HEK293 (cell line): ENCODE results near the gene PIK3C2G.

ENCODE experiments used
- CTCF ChIA-PET: fragments of 350-600 bp; formaldehyde crosslinking; extraction: SDS; loops from one replicate; lab custom pipeline; 2021; ENCODE audit warnings: antibody characterized with exemption; lab: Yijun Ruan, JAX
- POLR2A ChIA-PET: fragments of 300-600 bp; formaldehyde crosslinking; extraction: SDS; loops from one replicate; lab custom pipeline; 2020; ENCODE audit warnings: antibody characterized with exemption, inconsistent platforms; lab: Yijun Ruan, JAX
- H3K27ac ChIP-seq: fragments of 200-500 bp; sonication (Bioruptor generic); 2 replicates; pipeline ENCODE4 v1.5.1; 2014; ENCODE audit warnings: low read depth, low read length, control low read depth, inconsistent platforms; ENCODE audit errors: extremely low read depth
- H3K36me3 ChIP-seq, 2 experiments: fragments of 200-500 bp in 1 of 2; sonication (Bioruptor generic) in 1 of 2; 1 replicate in 1 of 2; 2 replicates in 1 of 2; pipeline ENCODE4 v1.5.1; 2014 to 2017; ENCODE audit warnings: inconsistent platforms in 2 of 2, low read length in 2 of 2; ENCODE audit not compliant: control insufficient read depth in 2 of 2, insufficient read depth in 1 of 2
- H3K4me1 ChIP-seq: fragments of 200-500 bp; sonication (Bioruptor generic); 2 replicates; pipeline ENCODE4 v1.5.1; 2014; ENCODE audit warnings: mild to moderate bottlenecking, low read length, inconsistent platforms; ENCODE audit not compliant: control insufficient read depth, insufficient read depth
- H3K4me3 ChIP-seq: 2 replicates; pipeline ENCODE4 v1.5.1; 2011; ENCODE audit warnings: low read depth, mild to moderate bottlenecking, control low read depth, low read length, moderate library complexity
- H3K9me3 ChIP-seq: fragments of 200-500 bp; sonication (Bioruptor generic); 2 replicates; pipeline ENCODE4 v1.5.1; 2014; ENCODE audit warnings: low read depth, low read length, inconsistent platforms; ENCODE audit not compliant: control insufficient read depth, insufficient read depth
- HOXC10 ChIP-seq: sonication (generic); formaldehyde crosslinking; IDR thresholded peaks from 2 replicates; pipeline ENCODE4 v1.8.1; 2023; ENCODE audit warnings: mild to moderate bottlenecking, missing genetic modification reagents
- KLF8 ChIP-seq: fragments of 450-650 bp; formaldehyde crosslinking; IDR thresholded peaks from 2 replicates; pipeline ENCODE4 v1.5.1; 2016; ENCODE audit warnings: missing biosample characterization, missing genetic modification characterization
- OSR2 ChIP-seq: fragments of 450-650 bp; formaldehyde crosslinking; IDR thresholded peaks from 2 replicates; pipeline ENCODE4 v1.5.1; 2016; ENCODE audit warnings: missing biosample characterization, missing genetic modification characterization
- SCRT2 ChIP-seq: fragments of 450-650 bp; formaldehyde crosslinking; IDR thresholded peaks from 2 replicates; pipeline ENCODE4 v1.5.1; 2016; ENCODE audit warnings: missing biosample characterization, missing genetic modification characterization
- SETDB1 ChIP-seq: IDR thresholded peaks from one replicate; pipeline ENCODE4 v1.6.1; 2017; ENCODE audit warnings: mild to moderate bottlenecking, low read length, moderate library complexity, mixed read lengths; ENCODE audit not compliant: insufficient read length
- SP7 ChIP-seq: fragments of 450-650 bp; formaldehyde crosslinking; IDR thresholded peaks from 2 replicates; pipeline ENCODE4 v1.5.1; 2016; ENCODE audit warnings: missing biosample characterization, missing genetic modification characterization
- YY1 ChIP-seq: fragments of 450-650 bp; formaldehyde crosslinking; IDR thresholded peaks from 2 replicates; pipeline ENCODE4 v1.5.1; 2018; ENCODE audit warnings: missing biosample characterization, missing genetic modification characterization
- ZFP69B ChIP-seq: fragments of 450-650 bp; formaldehyde crosslinking; IDR thresholded peaks from 2 replicates; pipeline ENCODE4 v1.5.1; 2016; ENCODE audit warnings: missing biosample characterization, missing genetic modification characterization
- ZNF114 ChIP-seq: fragments of 450-650 bp; formaldehyde crosslinking; IDR thresholded peaks from 2 replicates; pipeline ENCODE4 v1.5.0; 2017; ENCODE audit warnings: missing biosample characterization, missing genetic modification characterization
- ZNF174 ChIP-seq: fragments of 450-650 bp; formaldehyde crosslinking; IDR thresholded peaks from 2 replicates; pipeline ENCODE4 v1.5.0; 2017; ENCODE audit warnings: missing biosample characterization, mild to moderate bottlenecking, missing genetic modification characterization
- ZNF2 ChIP-seq: fragments of 450-650 bp; formaldehyde crosslinking; IDR thresholded peaks from 2 replicates; pipeline ENCODE4 v1.5.1; 2016; ENCODE audit warnings: missing biosample characterization, missing genetic modification characterization
- ZNF223 ChIP-seq: fragments of 450-650 bp; formaldehyde crosslinking; IDR thresholded peaks from 2 replicates; pipeline ENCODE4 v1.5.1; 2016; ENCODE audit warnings: missing biosample characterization, missing genetic modification characterization
- ZNF266 ChIP-seq: fragments of 450-650 bp; formaldehyde crosslinking; IDR thresholded peaks from 2 replicates; pipeline ENCODE4 v1.5.1; 2016; ENCODE audit warnings: missing biosample characterization, missing genetic modification characterization, low read depth
- ZNF292 ChIP-seq: fragments of 450-650 bp; formaldehyde crosslinking; IDR thresholded peaks from 2 replicates; pipeline ENCODE4 v1.5.1; 2016; ENCODE audit warnings: low read depth, missing biosample characterization, missing genetic modification characterization, borderline replicate concordance
- ZNF324 ChIP-seq: fragments of 450-650 bp; formaldehyde crosslinking; IDR thresholded peaks from 2 replicates; pipeline ENCODE4 v1.5.1; 2016; ENCODE audit warnings: missing biosample characterization, missing genetic modification characterization
- ZNF391 ChIP-seq: fragments of 450-650 bp; formaldehyde crosslinking; IDR thresholded peaks from 2 replicates; pipeline ENCODE4 v1.5.1; 2016; ENCODE audit warnings: low read depth, missing biosample characterization, missing genetic modification characterization, borderline replicate concordance
- ZNF830 ChIP-seq: fragments of 450-650 bp; IDR thresholded peaks from 2 replicates; pipeline ENCODE4 v1.5.0; 2018; ENCODE audit warnings: missing biosample characterization, missing genetic modification characterization, low read depth, mild to moderate bottlenecking, moderate library complexity
- ZSCAN16 ChIP-seq: fragments of 450-650 bp; formaldehyde crosslinking; IDR thresholded peaks from 2 replicates; pipeline ENCODE4 v1.5.1; 2016; ENCODE audit warnings: missing biosample characterization, missing genetic modification characterization
- TF ChIP-seq, protein P1 (sequence below): fragments of 450-650 bp; formaldehyde crosslinking; IDR thresholded peaks from 2 replicates; pipeline ENCODE4 v1.5.1; 2016; ENCODE audit warnings: missing biosample characterization, missing genetic modification characterization
- TF ChIP-seq, protein P2 (sequence below): fragments of 450-650 bp; IDR thresholded peaks from 2 replicates; pipeline ENCODE4 v1.5.1; 2018; ENCODE audit warnings: missing biosample characterization, mild to moderate bottlenecking, missing genetic modification characterization
- TF ChIP-seq, protein P3 (sequence below): fragments of 450-650 bp; formaldehyde crosslinking; IDR thresholded peaks from 2 replicates; pipeline ENCODE4 v1.5.1; 2016; ENCODE audit warnings: missing biosample characterization, missing genetic modification characterization
- TF ChIP-seq, protein P4 (sequence below): fragments of 450-650 bp; formaldehyde crosslinking; IDR thresholded peaks from 2 replicates; pipeline ENCODE4 v1.5.1; 2016; ENCODE audit warnings: missing biosample characterization, missing genetic modification characterization

The PIK3C2G gene

DNA sequence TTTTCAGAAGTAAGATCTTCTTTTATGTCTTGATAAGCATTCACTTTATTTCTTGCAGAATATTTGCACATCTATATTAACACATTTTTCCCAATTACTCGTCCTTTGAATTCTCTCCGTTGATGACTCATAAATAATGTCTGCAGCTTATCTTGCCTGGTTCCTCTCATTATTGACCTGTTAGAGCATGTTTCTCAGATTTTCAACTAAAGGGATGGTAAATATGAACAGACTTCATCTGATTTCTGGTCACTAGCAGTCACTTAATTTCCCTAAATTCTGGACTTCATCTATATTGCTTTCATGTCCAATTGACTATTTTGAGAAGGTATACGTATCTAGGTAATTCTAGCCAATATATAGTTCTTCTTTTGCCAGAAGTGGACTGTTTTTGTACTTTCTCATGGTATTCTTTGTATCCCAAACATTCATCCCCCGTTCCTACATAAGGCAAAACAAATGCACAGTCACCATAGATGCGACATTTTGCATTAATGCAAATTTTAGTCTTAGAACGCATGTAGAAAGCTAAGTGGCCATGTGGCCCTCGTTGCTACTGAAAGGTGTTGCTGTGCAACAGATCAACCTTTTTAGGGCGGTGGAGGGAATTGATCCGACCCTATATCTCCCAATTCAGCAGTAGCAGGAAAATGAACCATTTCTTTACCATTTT is 6.2 kb downstream of the PIK3C2G start:
- ChIA-PET POLR2A (interaction anchor here (0.6 kb wide), 1 partner anchor 433 kb away, joined by 4 read pairs; no protein-coding TSS in a partner anchor), CTCF (no interaction called here)
- H3K9me3 ChIP-seq: no peaks in the 10 kb centered on the region
- TF ChIP-seq KLF8: no peak
- no peak for TF ChIP-seq ZNF830 (tag by site-specific recombination)
- TF ChIP-seq, protein P1, sequence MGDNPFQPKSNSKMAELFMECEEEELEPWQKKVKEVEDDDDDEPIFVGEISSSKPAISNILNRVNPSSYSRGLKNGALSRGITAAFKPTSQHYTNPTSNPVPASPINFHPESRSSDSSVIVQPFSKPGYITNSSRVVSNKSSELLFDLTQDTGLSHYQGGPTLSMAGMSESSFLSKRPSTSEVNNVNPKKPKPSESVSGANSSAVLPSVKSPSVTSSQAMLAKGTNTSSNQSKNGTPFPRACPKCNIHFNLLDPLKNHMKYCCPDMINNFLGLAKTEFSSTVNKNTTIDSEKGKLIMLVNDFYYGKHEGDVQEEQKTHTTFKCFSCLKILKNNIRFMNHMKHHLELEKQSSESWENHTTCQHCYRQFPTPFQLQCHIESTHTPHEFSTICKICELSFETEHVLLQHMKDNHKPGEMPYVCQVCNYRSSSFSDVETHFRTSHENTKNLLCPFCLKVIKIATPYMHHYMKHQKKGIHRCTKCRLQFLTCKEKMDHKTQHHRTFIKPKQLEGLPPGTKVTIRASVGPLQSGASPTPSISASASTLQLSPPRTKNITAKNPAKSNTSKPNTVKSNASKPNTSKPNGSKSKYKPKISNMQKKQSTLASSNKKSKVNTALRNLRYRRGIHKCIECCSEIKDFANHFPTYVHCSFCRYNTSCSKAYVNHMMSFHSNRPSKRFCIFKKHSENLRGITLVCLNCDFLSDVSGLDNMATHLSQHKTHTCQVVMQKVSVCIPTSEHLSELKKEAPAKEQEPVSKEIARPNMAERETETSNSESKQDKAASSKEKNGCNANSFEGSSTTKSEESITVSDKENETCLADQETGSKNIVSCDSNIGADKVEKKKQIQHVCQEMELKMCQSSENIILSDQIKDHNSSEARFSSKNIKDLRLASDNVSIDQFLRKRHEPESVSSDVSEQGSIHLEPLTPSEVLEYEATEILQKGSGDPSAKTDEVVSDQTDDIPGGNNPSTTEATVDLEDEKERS: no peak
- TF ChIP-seq OSR2 (tag by site-specific recombination): no peak
- no peak for TF ChIP-seq ZFP69B (tag by site-specific recombination)
- TF ChIP-seq SP7 (tag by site-specific recombination): no peak
- TF ChIP-seq ZNF324: no peak
- no peak for TF ChIP-seq ZNF391
- no peak for TF ChIP-seq ZNF292 (tag by site-specific recombination)
- no peak for TF ChIP-seq ZNF266 (tag by site-specific recombination)
- TF ChIP-seq, protein P2, sequence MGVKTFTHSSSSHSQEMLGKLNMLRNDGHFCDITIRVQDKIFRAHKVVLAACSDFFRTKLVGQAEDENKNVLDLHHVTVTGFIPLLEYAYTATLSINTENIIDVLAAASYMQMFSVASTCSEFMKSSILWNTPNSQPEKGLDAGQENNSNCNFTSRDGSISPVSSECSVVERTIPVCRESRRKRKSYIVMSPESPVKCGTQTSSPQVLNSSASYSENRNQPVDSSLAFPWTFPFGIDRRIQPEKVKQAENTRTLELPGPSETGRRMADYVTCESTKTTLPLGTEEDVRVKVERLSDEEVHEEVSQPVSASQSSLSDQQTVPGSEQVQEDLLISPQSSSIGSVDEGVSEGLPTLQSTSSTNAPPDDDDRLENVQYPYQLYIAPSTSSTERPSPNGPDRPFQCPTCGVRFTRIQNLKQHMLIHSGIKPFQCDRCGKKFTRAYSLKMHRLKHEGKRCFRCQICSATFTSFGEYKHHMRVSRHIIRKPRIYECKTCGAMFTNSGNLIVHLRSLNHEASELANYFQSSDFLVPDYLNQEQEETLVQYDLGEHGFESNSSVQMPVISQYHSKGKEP (tag by site-specific recombination): no peak
- no peak for TF ChIP-seq SCRT2 (tag by site-specific recombination)
- TF ChIP-seq, protein P3, sequence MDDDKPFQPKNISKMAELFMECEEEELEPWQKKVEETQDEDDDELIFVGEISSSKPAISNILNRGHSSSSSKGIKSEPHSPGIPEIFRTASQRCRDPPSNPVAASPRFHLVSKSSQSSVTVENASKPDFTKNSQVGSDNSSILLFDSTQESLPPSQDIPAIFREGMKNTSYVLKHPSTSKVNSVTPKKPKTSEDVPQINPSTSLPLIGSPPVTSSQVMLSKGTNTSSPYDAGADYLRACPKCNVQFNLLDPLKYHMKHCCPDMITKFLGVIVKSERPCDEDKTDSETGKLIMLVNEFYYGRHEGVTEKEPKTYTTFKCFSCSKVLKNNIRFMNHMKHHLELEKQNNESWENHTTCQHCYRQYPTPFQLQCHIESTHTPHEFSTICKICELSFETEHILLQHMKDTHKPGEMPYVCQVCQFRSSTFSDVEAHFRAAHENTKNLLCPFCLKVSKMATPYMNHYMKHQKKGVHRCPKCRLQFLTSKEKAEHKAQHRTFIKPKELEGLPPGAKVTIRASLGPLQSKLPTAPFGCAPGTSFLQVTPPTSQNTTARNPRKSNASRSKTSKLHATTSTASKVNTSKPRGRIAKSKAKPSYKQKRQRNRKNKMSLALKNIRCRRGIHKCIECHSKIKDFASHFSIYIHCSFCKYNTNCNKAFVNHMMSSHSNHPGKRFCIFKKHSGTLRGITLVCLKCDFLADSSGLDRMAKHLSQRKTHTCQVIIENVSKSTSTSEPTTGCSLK (tag by site-specific recombination): no peak
- TF ChIP-seq YY1: no peak
- TF ChIP-seq, protein P4, sequence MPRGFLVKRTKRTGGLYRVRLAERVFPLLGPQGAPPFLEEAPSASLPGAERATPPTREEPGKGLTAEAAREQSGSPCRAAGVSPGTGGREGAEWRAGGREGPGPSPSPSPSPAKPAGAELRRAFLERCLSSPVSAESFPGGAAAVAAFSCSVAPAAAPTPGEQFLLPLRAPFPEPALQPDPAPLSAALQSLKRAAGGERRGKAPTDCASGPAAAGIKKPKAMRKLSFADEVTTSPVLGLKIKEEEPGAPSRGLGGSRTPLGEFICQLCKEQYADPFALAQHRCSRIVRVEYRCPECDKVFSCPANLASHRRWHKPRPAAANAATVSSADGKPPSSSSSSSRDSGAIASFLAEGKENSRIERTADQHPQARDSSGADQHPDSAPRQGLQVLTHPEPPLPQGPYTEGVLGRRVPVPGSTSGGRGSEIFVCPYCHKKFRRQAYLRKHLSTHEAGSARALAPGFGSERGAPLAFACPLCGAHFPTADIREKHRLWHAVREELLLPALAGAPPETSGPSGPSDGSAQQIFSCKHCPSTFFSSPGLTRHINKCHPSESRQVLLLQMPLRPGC (tag by site-specific recombination): no peak
- no peak for TF ChIP-seq ZNF2 (tag by site-specific recombination)
- TF ChIP-seq ZNF223 (tag by site-specific recombination): no peak
- H3K4me3 ChIP-seq: no peak overlapping the region
- H3K27ac ChIP-seq: no peak overlapping the region
- H3K36me3 ChIP-seq: no peaks in the 10 kb centered on the region
- no peaks in the 10 kb centered on the region for H3K4me1 ChIP-seq

DNA sequence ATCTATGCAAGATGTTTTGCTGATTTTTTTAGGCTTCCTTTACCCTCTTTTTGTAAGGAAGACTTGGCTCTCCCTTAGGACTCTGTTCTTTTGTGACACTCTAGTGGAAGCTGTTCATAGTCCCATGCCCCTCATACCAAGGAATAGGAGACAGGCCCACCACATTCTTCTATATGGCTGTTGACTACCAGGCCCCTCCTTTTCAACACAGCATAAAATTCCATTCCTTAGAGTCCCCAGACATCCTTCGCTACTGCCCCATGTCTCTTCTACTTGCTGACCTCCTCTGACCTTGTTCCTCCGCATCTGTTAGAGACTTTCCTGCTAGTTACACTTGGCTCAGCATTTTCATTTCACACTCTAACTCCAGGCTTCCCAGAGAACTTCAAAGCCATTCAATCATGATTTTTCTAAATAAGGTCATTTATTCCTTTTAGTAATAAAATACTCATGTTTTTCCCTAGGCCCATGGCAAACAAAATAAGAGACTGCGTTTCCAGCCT is 9.7 kb downstream of the PIK3C2G start:
- CTCF ChIA-PET: no interaction called here
- no peaks in the 10 kb centered on the region for H3K36me3 ChIP-seq

More for the DNA sequence above, 9.7 kb downstream of the PIK3C2G start:
- POLR2A ChIA-PET: no interaction called here
- H3K9me3 ChIP-seq: no peaks in the 10 kb centered on the region
- H3K4me3 ChIP-seq: no peak overlapping the region
- no peak overlapping the region for H3K27ac ChIP-seq
- TF ChIP-seq ZNF114 (tag by site-specific recombination) (no peak), ZNF174 (tag by site-specific recombination) (no peak), ZSCAN16 (tag by site-specific recombination) (no peak), SETDB1 (no peak), HOXC10 (no peak)
- no peaks in the 10 kb centered on the region for H3K4me1 ChIP-seq
